Mesenchymal stem cell (in vitro differentiated cells and primary cell): ENCODE data around the gene GMPPA.

Experiments used
- DNase-seq: peaks from one replicate; pipeline ENCODE4 v3.0.0-alpha.2; 2013
- H2AFZ ChIP-seq: one replicate; pipeline ENCODE4 v1.6.1; 2013; ENCODE audit warnings: low read depth, mild to moderate bottlenecking, control low read depth, inconsistent platforms, low read length, moderate library complexity
- H2AK5ac ChIP-seq: 2 replicates; pipeline ENCODE4 v1.6.1; 2013; ENCODE audit warnings: low read length, moderate library complexity, mild to moderate bottlenecking, inconsistent platforms; ENCODE audit not compliant: severe bottlenecking
- H2BK120ac ChIP-seq: one replicate; pipeline ENCODE4 v1.6.1; 2013; ENCODE audit warnings: low read depth, mild to moderate bottlenecking, inconsistent platforms, low read length, moderate library complexity
- H2BK12ac ChIP-seq, 2 experiments: one replicate each; pipeline ENCODE4 v1.6.1; 2013; ENCODE audit warnings: inconsistent platforms in 2 of 2, low read length in 2 of 2, mild to moderate bottlenecking in 2 of 2, moderate library complexity in 2 of 2, control low read depth in 1 of 2
- H2BK15ac ChIP-seq: one replicate; pipeline ENCODE4 v1.6.1; 2013; ENCODE audit warnings: mild to moderate bottlenecking, low read depth, inconsistent platforms; ENCODE audit not compliant: poor library complexity, severe bottlenecking
- H2BK5ac ChIP-seq: 2 replicates; pipeline ENCODE4 v1.6.1; 2013; ENCODE audit warnings: low read depth, mild to moderate bottlenecking, low read length, control low read depth, inconsistent platforms; ENCODE audit not compliant: poor library complexity, severe bottlenecking
- H3K14ac ChIP-seq, 2 experiments: one replicate each; pipeline ENCODE4 v1.6.1; 2013; ENCODE audit warnings: inconsistent platforms in 2 of 2, low read length in 2 of 2, control low read depth in 1 of 2, mild to moderate bottlenecking in 1 of 2, moderate library complexity in 1 of 2
- H3K18ac ChIP-seq, 2 experiments: one replicate each; pipeline ENCODE4 v1.6.1; 2013; ENCODE audit warnings: inconsistent platforms in 2 of 2, low read length in 2 of 2, control low read depth in 1 of 2, low read depth in 1 of 2, mild to moderate bottlenecking in 1 of 2
- H3K23ac ChIP-seq, 2 experiments: one replicate each; pipeline ENCODE4 v1.6.1; 2013; ENCODE audit warnings: inconsistent platforms in 2 of 2, low read length in 2 of 2, mild to moderate bottlenecking in 2 of 2, moderate library complexity in 2 of 2, control low read depth in 1 of 2
- H3K27ac ChIP-seq: 2 replicates; pipeline ENCODE4 v1.5.1; 2013; ENCODE audit warnings: mild to moderate bottlenecking, moderate library complexity, low read length, control low read depth, inconsistent platforms; ENCODE audit not compliant: poor library complexity, severe bottlenecking
- H3K27me3 ChIP-seq, 2 experiments: 2 replicates each; pipeline versions ENCODE4 v1.6.1 to v1.7.0; 2013; ENCODE audit warnings: low read length in 2 of 2, mild to moderate bottlenecking in 2 of 2, moderate library complexity in 2 of 2, control low read depth in 1 of 2, inconsistent platforms in 1 of 2; ENCODE audit not compliant: control insufficient read depth in 1 of 2, insufficient read depth in 1 of 2
- H3K36me3 ChIP-seq, 2 experiments: 2 replicates each; pipeline versions ENCODE4 v1.6.1 to v1.7.0; 2013; ENCODE audit warnings: low read length in 2 of 2, control low read depth in 1 of 2, inconsistent platforms in 1 of 2, low read depth in 1 of 2, mild to moderate bottlenecking in 1 of 2; ENCODE audit not compliant: insufficient read depth in 2 of 2, control insufficient read depth in 1 of 2
- H3K4ac ChIP-seq, 2 experiments: one replicate each; pipeline ENCODE4 v1.6.1; 2013; ENCODE audit warnings: inconsistent platforms in 2 of 2, low read length in 2 of 2, mild to moderate bottlenecking in 2 of 2, moderate library complexity in 2 of 2, control low read depth in 1 of 2, low read depth in 1 of 2
- H3K4me1 ChIP-seq: 2 replicates; pipeline ENCODE4 v1.6.1; 2013; ENCODE audit warnings: low read depth, low read length, control low read depth; ENCODE audit not compliant: control insufficient read depth, insufficient read depth
- H3K4me2 ChIP-seq: 2 replicates; pipeline ENCODE4 v1.6.1; 2013; ENCODE audit warnings: low read length, mild to moderate bottlenecking, inconsistent platforms; ENCODE audit not compliant: poor library complexity, severe bottlenecking
- H3K4me3 ChIP-seq, 2 experiments: 2 replicates each; pipeline versions ENCODE4 v1.5.1 to v1.7.0; 2013; ENCODE audit warnings: low read length in 2 of 2, mild to moderate bottlenecking in 2 of 2, control low read depth in 1 of 2, low read depth in 1 of 2; ENCODE audit not compliant: insufficient read depth in 1 of 2
- H3K79me1 ChIP-seq: replicated peaks from 2 replicates; pipeline ENCODE4 v1.6.1; 2013; ENCODE audit warnings: mild to moderate bottlenecking, control low read depth, low read length, inconsistent platforms; ENCODE audit not compliant: poor library complexity, severe bottlenecking
- H3K9ac ChIP-seq: 2 replicates; pipeline ENCODE4 v1.7.0; 2013; ENCODE audit warnings: mild to moderate bottlenecking, low read length, moderate library complexity
- H3K9me3 ChIP-seq: 2 replicates; pipeline ENCODE4 v1.7.0; 2013; ENCODE audit warnings: mild to moderate bottlenecking, low read length; ENCODE audit not compliant: control insufficient read depth
- H4K8ac ChIP-seq: one replicate; pipeline ENCODE4 v1.6.1; 2013; ENCODE audit warnings: inconsistent platforms, mild to moderate bottlenecking, low read length, moderate library complexity
- H4K91ac ChIP-seq: one replicate; pipeline ENCODE4 v1.6.1; 2013; ENCODE audit warnings: mild to moderate bottlenecking, low read length, inconsistent platforms
- WGBS: methylation state at CpG from one replicate; pipeline ENCODE4 v1.1.7; 2013; ENCODE audit warnings: mixed read lengths; 5-methylcytosine and 5-hydroxymethylcytosine counted together

The GMPPA gene

GRCh38 chr2:219537657-219538488, 39.2 kb downstream of the GMPPA start:
- Histone ChIP-seq H2BK15ac (no peak overlapping the region), H2BK12ac (no peak overlapping the region), H3K4ac (peak overlapping the region in 1 of 2 experiments; percentile 31), H3K18ac (peak overlapping the region; percentile 37 to 63), H2AK5ac (no peak overlapping the region), H3K27me3 (peaks cover 7 to 9% of the 10 kb centered on the region in 2 experiments), H2BK5ac (no peak overlapping the region), H3K4me2 (no peak overlapping the region), H3K4me1 (peaks cover 43% of the 10 kb centered on the region), H2AFZ (no peak overlapping the region), H3K9ac (no peak overlapping the region), H4K8ac (peak overlapping the region; percentile 31), H3K4me3 (no peak overlapping the region), H3K79me1 (peaks cover 29% of the 10 kb centered on the region), H3K23ac (peak overlapping the region in 1 of 2 experiments; percentile 43), H2BK120ac (peak overlapping the region; percentile 11), H3K14ac (peak overlapping the region in 1 of 2 experiments; percentile 15), H4K91ac (no peak overlapping the region), H3K27ac (peak overlapping the region; percentile 41), H3K36me3 (peaks cover 35 to 36% of the 10 kb centered on the region in 2 experiments), H3K9me3 (no peaks in the 10 kb centered on the region)
- 40% methylated on average over 13 of the region's 15 CpGs for WGBS
- DNase-seq = peak; percentile 13

DNA sequence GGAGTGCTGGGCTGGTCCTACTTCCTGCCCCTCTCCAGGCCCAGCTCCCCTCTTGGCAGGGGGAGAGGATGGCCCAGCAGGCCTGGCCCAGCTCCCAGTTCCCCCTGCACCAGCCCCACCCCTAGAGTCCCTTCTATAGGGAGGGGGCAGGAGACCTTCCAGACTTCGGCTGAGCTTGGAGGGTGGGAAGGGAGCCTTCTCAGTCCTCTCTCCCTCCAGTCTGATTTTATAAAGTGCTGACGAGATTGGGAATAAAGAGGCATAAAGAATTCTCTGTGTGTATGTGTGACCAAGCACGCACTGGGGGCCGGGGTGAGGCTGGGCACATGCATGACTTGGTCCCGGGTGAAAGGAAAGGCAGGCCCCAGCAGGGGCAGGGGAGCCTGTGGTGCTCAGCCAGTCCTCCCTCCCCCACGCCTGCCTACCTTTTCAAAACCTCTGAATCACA, 39.8 kb downstream of the GMPPA start:
- no peak for DNase-seq
- Histone ChIP-seq H3K9me3 (no peaks in the 10 kb centered on the region), H2BK5ac (no peak overlapping the region), H3K79me1 (peaks cover 29% of the 10 kb centered on the region), H2BK12ac (no peak overlapping the region), H3K4me3 (no peak overlapping the region), H3K27ac (peak overlapping the region; percentile 41), H2BK120ac (peak overlapping the region; percentile 11), H3K36me3 (peaks cover 35 to 36% of the 10 kb centered on the region in 2 experiments), H3K27me3 (peaks cover under 1 to 3% of the 10 kb centered on the region in 2 experiments), H3K18ac (peak overlapping the region in 1 of 2 experiments; percentile 63), H2BK15ac (no peak overlapping the region), H3K14ac (peak overlapping the region in 1 of 2 experiments; percentile 15), H3K4me2 (peak overlapping the region; percentile 43), H2AFZ (no peak overlapping the region), H2AK5ac (no peak overlapping the region), H4K91ac (peak overlapping the region; percentile 32), H3K9ac (no peak overlapping the region), H3K23ac (no peak overlapping the region), H3K4ac (peak overlapping the region in 1 of 2 experiments; percentile 15), H3K4me1 (peaks cover 43% of the 10 kb centered on the region), H4K8ac (peak overlapping the region; percentile 3)
- 71% methylated on average over 5 of the region's 6 CpGs for WGBS

DNA sequence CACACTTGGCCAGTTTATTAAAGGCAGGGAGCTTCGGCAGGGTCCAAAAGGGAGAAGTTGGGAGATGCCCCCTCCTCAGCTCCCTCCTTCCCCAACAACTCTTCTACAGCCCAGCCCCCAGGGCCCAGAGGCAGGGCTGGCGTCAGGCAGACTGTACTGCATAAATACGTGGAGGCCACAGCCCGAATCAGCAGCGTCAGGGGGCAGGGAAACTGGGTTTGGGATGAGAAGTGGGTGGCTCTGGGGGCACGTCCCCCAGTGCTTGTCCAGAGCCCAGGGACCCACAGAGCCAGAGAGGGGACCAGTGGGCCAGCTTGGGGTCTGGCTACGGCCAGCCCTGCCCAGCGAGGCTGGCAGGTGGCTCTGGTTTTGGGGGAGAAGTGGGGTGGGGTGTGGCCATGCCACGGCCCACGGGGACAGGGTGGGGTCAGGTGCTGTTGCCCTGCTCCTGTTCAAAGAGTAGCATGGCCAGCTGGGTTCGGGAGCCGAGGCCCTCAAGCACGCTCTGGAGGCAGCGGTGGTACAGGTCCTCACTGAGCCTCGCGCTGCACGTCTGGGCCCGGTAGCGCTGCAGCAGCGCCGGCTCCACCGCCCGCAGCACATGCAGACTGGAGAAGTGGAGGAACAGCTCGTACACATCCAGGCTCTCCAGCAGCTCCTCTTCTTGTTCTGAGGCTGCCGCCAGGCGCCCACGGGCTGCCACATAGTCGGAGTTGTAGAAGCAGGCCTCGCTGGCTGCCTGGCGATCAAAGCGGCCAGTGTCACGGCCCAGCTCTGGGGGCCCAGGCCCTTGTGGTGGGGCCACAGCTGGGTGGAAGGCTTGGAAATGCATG, 40.5 kb downstream of the GMPPA start:
- Histone ChIP-seq H3K4me1 (peaks cover 45% of the 10 kb centered on the region), H4K8ac (peak overlapping the region; percentile 39), H3K4me2 (peak overlapping the region; percentile 43), H2BK15ac (no peak overlapping the region), H3K14ac (no peak overlapping the region), H3K27me3 (no peaks in the 10 kb centered on the region), H3K18ac (no peak overlapping the region), H3K79me1 (peaks cover 29% of the 10 kb centered on the region), H2AFZ (no peak overlapping the region), H3K4ac (peak overlapping the region in 1 of 2 experiments; percentile 15), H3K9me3 (no peaks in the 10 kb centered on the region), H2BK5ac (no peak overlapping the region), H3K27ac (peak overlapping the region; percentile 33), H3K36me3 (peaks cover 35 to 36% of the 10 kb centered on the region in 2 experiments), H3K9ac (no peak overlapping the region), H2BK12ac (no peak overlapping the region), H3K23ac (no peak overlapping the region), H2BK120ac (no peak overlapping the region), H2AK5ac (peak overlapping the region; percentile 45), H4K91ac (peak overlapping the region; percentile 32), H3K4me3 (no peak overlapping the region)
- DNase-seq = no peak
- WGBS = 93% methylated on average over 32 of the region's 32 CpGs
